Psoas muscle (tissue), 8 donors: ENCODE measurements around the gene ZNF655. TPM values are rescaled to one million over a fixed set of nuclear protein-coding genes. Genes with fewer than 3 reads are reported as not detected.

ENCODE experiments used
- ATAC-seq, 4 donors: fragments of 200-7000 bp; cut with Tn5 transposase; one replicate each; pipeline ENCODE4 v1.9.1; 2020; ENCODE audit warnings: moderate library complexity in 3 of 4, mild to moderate bottlenecking in 2 of 4
- DNase-seq, 2 donors: peaks; one replicate each; pipeline ENCODE4 v3.0.0-alpha.2; 2020
- H3K27ac ChIP-seq: fragments of 200-600 bp; one replicate; pipeline ENCODE4 v1.8.0; 2022
- H3K27me3 ChIP-seq, 3 donors: fragments of 200-600 bp in 1 of 3; one replicate each; pipeline versions ENCODE4 v1.6.1 to v1.8.0; 2013 to 2022; ENCODE audit warnings: low read length in 2 of 3, mild to moderate bottlenecking in 2 of 3, moderate library complexity in 1 of 3; ENCODE audit not compliant: insufficient read depth in 3 of 3
- H3K36me3 ChIP-seq, 2 donors: fragments of 200-600 bp in 1 of 2; one replicate each; pipeline versions ENCODE4 v1.6.1 to v1.8.0; 2013 to 2022; ENCODE audit warnings: low read depth in 1 of 2, mild to moderate bottlenecking in 1 of 2, moderate library complexity in 1 of 2; ENCODE audit not compliant: insufficient read depth in 1 of 2
- H3K4me1 ChIP-seq: fragments of 200-600 bp; one replicate; pipeline ENCODE4 v1.8.0; 2022
- H3K4me3 ChIP-seq: fragments of 200-600 bp; one replicate; pipeline ENCODE4 v1.8.0; 2022; ENCODE audit warnings: mild to moderate bottlenecking
- H3K9me3 ChIP-seq: fragments of 200-600 bp; one replicate; pipeline ENCODE4 v1.8.0; 2022
- CTCF ChIP-seq: fragments of 200-600 bp; IDR thresholded peaks from one replicate; pipeline ENCODE4 v1.8.0; 2022; ENCODE audit warnings: antibody characterized with exemption
- WGBS, 3 donors: extraction: QIAGEN DNeasy Blood & Tissue Kit; methylation state at CpG; one replicate each; pipeline versions ENCODE4 v1.1.6 to v1.1.7; 2013; 5-methylcytosine and 5-hydroxymethylcytosine counted together
- intact Hi-C, 2 donors: fragments of 100-400 bp; cut with DNase I; formaldehyde crosslinking; loops; one replicate each; pipeline versions ENCODE4 v1.11.0 to v1.14.2; 2022
- polyA plus RNA-seq, 3 donors: library from polyadenylated mRNA; stranded (reverse); fragments of 200-250 nt; gene quantifications; one replicate each; pipeline ENCODE4 v1.2.3, GENCODE V29; 2013
- total RNA-seq, 4 donors: library from RNA; stranded (reverse); fragmentation: NEBNext Ultra II Directional in 2 of 4; extraction: Animal tissue kit (Norgen Biotek cat#: 25700) in 2 of 4; gene quantifications; one replicate each; pipeline versions ENCODE4 v1.2.1 to v1.2.4, GENCODE V29; 2021 to 2023
- donor health status: healthy with polysubstance abuse.
- donor health status: DM: no; HTN: no; CAD: no; lungs with moderate emphysema.
- donor health status: Bipolar disorder and iron deficiency.
- donor health status: healthy.
- donor health status: DM: yes; HTN: yes; CAD: no.
- donor health status: DM: no; HTN: no; CAD: no.
- donor health status: DM: no; HTN: no; CAD: no.
- donor health status: DM: yes; HTN: yes; CAD: no.

The ZNF655 gene
- total and polyA plus RNA-seq, 7 donors, result 27.3 to 63.7 (median 38.2) TPM

GRCh38 chr7:99616359-99617191, 58.1 kb downstream of the ZNF655 start, which contains the start of gene ZSCAN25:
Gene ZSCAN25 (plus strand): TSS chr7:99616946. CDS start chr7:99619607, 2,661 bp downstream.
- H3K4me3 ChIP-seq, result peak within 1 kb of the TSS; percentile 97
- ATAC-seq (peak; percentile 97 to 98 (median 98)), DNase-seq (peak; percentile 89 to 94)
- intact Hi-C loops, result loop anchor here (2.0 to 5.0 kb wide), 2 partner anchors 66 to 114 kb away; partner anchors contain the start of genes ZKSCAN5 (in 1 of the 2) and ZNF394 (in 1 of the 2)
- TF ChIP-seq CTCF, result peak; percentile 21
- H3K36me3 ChIP-seq, result peaks cover 5 to 36% of the 10 kb centered on the region in 2 donors
- H3K9me3 ChIP-seq, result no peaks in the 10 kb centered on the region
- peak within 1 kb of the TSS; percentile 87 for H3K27ac ChIP-seq
- H3K27me3 ChIP-seq, result no peaks in the 10 kb centered on the region
- WGBS, 3 donors, result 0 to 1% (median 1%) methylated on average over 59 to 60 of the region's 60 CpGs
- peaks cover 10% of the 10 kb centered on the region for H3K4me1 ChIP-seq

- intact Hi-C loops, result loop anchor here (2.0 to 5.0 kb wide), 2 partner anchors 66 to 115 kb away; partner anchors contain the start of genes ZKSCAN5 (in 1 of the 2) and ZNF394 (in 1 of the 2)
- TF ChIP-seq CTCF, result no peak
- ATAC-seq (no peak), DNase-seq (no peak)
- Histone ChIP-seq H3K27ac (peak overlapping the region; percentile 87), H3K4me1 (peaks cover 10% of the 10 kb centered on the region), H3K36me3 (peaks cover 5 to 43% of the 10 kb centered on the region in 2 donors), H3K27me3 (no peaks in the 10 kb centered on the region), H3K9me3 (no peaks in the 10 kb centered on the region), H3K4me3 (peak overlapping the region; percentile 97)
- WGBS, 3 donors, result 16% methylated on average over 22 of the region's 22 CpGs
Observed at GRCh38 chr7:99617192-99617781, 58.8 kb downstream of the ZNF655 start.

GRCh38 chr7:99618726-99619125, 60.3 kb downstream of the ZNF655 start:
- no peak overlapping the region for H3K4me3 ChIP-seq
- DNase-seq (no peak), ATAC-seq (no peak)
- no peak overlapping the region for H3K27ac ChIP-seq
- H3K4me1 ChIP-seq, result peaks cover 10% of the 10 kb centered on the region
- H3K27me3 ChIP-seq, result no peaks in the 10 kb centered on the region
- intact Hi-C loops, result loop anchor here in 1 of 2 donors (5.0 kb wide), 1 partner anchor 116 kb away; the partner anchor contains the start of genes ZKSCAN5 and ZNF394
- no peak for TF ChIP-seq CTCF
- H3K9me3 ChIP-seq, result no peaks in the 10 kb centered on the region
- H3K36me3 ChIP-seq, result peaks cover 5 to 58% of the 10 kb centered on the region in 2 donors
- 93 to 98% (median 94%) methylated on average over 3 of the region's 3 CpGs for WGBS, 3 donors

GRCh38 chr7:99619571-99620130, 61.2 kb downstream of the ZNF655 start:
- TF ChIP-seq CTCF, result no peak
- H3K4me3 ChIP-seq, result no peak overlapping the region
- H3K4me1 ChIP-seq, result peaks cover 10% of the 10 kb centered on the region
- intact Hi-C loops, result loop anchor here (5.0 kb wide), 2 partner anchors 117 to 293 kb away; partner anchors contain the start of genes ZKSCAN5 (in 1 of the 2) and ZNF394 (in 1 of the 2)
- H3K36me3 ChIP-seq, result peaks cover 5 to 67% of the 10 kb centered on the region in 2 donors
- no peaks in the 10 kb centered on the region for H3K27me3 ChIP-seq
- WGBS, 3 donors, result 94 to 97% (median 96%) methylated on average over 18 of the region's 18 CpGs
- H3K27ac ChIP-seq, result no peak overlapping the region
- ATAC-seq (no peak), DNase-seq (no peak)
- no peaks in the 10 kb centered on the region for H3K9me3 ChIP-seq
